ENCODE measurements around the gene EVA1A. TPM values are rescaled to one million over a fixed set of nuclear protein-coding genes. Genes with fewer than 3 reads are reported as not detected.

EVA1A gene
- total RNA-seq, 1 experiment from 2014 or later = 0.21 TPM

- intact Hi-C loops (cut with micrococcal nuclease; ENCODE audit: unreplicated experiment) (no loop called here), in situ Hi-C loops (cut with HindIII; ENCODE audit: low pct_unique_long_range_greater_than_20kb, low sequenced_read_pairs) (no loop called here)
- TF ChIP-seq REST (IDR thresholded peaks at IDR 0.05; ENCODE audit: insufficient read depth in 1 of 2, low read depth in 2 of 2, low read length in 1 of 2) = no peak
- no peak for TF ChIP-seq SIN3A (IDR thresholded peaks at IDR 0.05; ENCODE audit: borderline replicate concordance, insufficient read depth, low read depth, low read length)
- TF ChIP-seq POLR2AphosphoS5 (IDR thresholded peaks at IDR 0.05; ENCODE audit: low read depth, low read length) = no peak
- no peak for TF ChIP-seq TCF7L2 (IDR thresholded peaks at IDR 0.05; ENCODE audit: low read depth, low read length)
- TF ChIP-seq CTCF (IDR thresholded peaks at IDR 0.05) = no peak
- POLR2A ChIA-PET = no interaction called here
- no TSS peak for BruUV-seq (replicated peaks)
- ATAC-seq = no peak
- Histone ChIP-seq H3K27me3 (ENCODE audit: control insufficient read depth, insufficient read depth, low read length) (peaks cover 11% of the 10 kb centered on the region), H3K9me3 (ENCODE audit: control insufficient read depth, insufficient read depth, low read depth, low read length) (no peaks in the 10 kb centered on the region), H3K36me3 (ENCODE audit: control insufficient read depth, insufficient read depth, low read length) (no peaks in the 10 kb centered on the region), H3K4me3 (ENCODE audit: low read depth in 2 of 2, low read length in 2 of 2) (no peak overlapping the region), H3K27ac (ENCODE audit: low read length) (no peak overlapping the region), H3K4me1 (ENCODE audit: control insufficient read depth, insufficient read depth, low read length) (peaks cover 8% of the 10 kb centered on the region)
- no peak for DNase-seq (ENCODE audit: low read depth, low spot score)
- CTCF ChIA-PET = no interaction called here
Observed at GRCh38 chr2:75604484-75604883, 43.7 kb upstream of the EVA1A start.

- POLR2A ChIA-PET = no interaction called here
- Histone ChIP-seq H3K4me3 (ENCODE audit: low read depth in 2 of 2, low read length in 2 of 2) (no peak overlapping the region), H3K27ac (ENCODE audit: low read length) (no peak overlapping the region), H3K27me3 (ENCODE audit: control insufficient read depth, insufficient read depth, low read length) (peaks cover 5% of the 10 kb centered on the region; the same call in 1 of the 2 replicates), H3K4me1 (ENCODE audit: control insufficient read depth, insufficient read depth, low read length) (peaks cover 3% of the 10 kb centered on the region; the same call in 1 of the 2 replicates), H3K36me3 (ENCODE audit: control insufficient read depth, insufficient read depth, low read length) (no peaks in the 10 kb centered on the region), H3K9me3 (ENCODE audit: control insufficient read depth, insufficient read depth, low read depth, low read length) (no peaks in the 10 kb centered on the region)
- in situ Hi-C loops (cut with HindIII; ENCODE audit: low pct_unique_long_range_greater_than_20kb, low sequenced_read_pairs) (no loop called here), intact Hi-C loops (cut with micrococcal nuclease; ENCODE audit: unreplicated experiment) (no loop called here)
- no peak for ATAC-seq
- no TSS peak for BruUV-seq (replicated peaks)
- TF ChIP-seq REST (IDR thresholded peaks at IDR 0.05; ENCODE audit: insufficient read depth in 1 of 2, low read depth in 2 of 2, low read length in 1 of 2) (no peak), CTCF (IDR thresholded peaks at IDR 0.05) (no peak), TCF7L2 (IDR thresholded peaks at IDR 0.05; ENCODE audit: low read depth, low read length) (no peak)
- no peak for DNase-seq (ENCODE audit: low read depth, low spot score)
- CTCF ChIA-PET = no interaction called here
Observed at GRCh38 chr2:75603477-75603876, 42.7 kb upstream of the EVA1A start.

Data from Panc1 (cell line).